Measurements from ENCODE around the gene ZC3H8.
A peak's percentile ranks its signal among the peaks of the same experiment; 100 is the strongest.
"Not testable (repeated sequence)": the region's sequence is repeated elsewhere in the genome, so short reads cannot be mapped to it uniquely, and the experiment has no call there.

Gene ZC3H8

DNA sequence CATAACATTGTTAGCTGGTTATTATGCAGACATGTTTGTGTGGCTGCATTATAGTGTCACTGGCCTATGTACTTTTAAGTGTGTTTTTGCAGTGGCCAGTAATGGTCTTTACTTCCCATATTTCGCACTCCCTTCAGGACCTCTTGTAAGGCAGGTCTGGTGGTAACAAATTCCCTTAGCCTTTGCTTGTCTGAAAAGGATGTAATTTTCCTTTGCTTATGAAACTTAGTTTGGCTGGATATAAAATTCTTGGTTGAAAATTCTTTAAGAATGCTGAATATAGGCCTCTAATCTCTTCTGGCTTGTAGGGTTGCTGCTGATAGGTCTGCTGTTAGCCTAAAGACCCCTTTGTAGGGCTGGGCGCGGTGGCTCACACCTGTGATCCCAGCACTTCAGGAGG is 34.7 kb downstream of the ZC3H8 start:
- H3K4me2 ChIP-seq (ENCODE audit: low read length) = no peak overlapping the region
- H3K79me1 ChIP-seq (ENCODE audit: low read length) = no peaks in the 10 kb centered on the region
- no peak overlapping the region for H3K9ac ChIP-seq (ENCODE audit: low read length)
- H3K18ac ChIP-seq (ENCODE audit: low read length) = no peak overlapping the region
- no peak overlapping the region for H3K23ac ChIP-seq (ENCODE audit: low read length)
- WGBS (ENCODE audit: extremely low coverage, insufficient coverage, low lambda C conversion rate) = no CpG with 5 or more reads among the region's 3 CpGs
- H3K4me1 ChIP-seq (ENCODE audit: control insufficient read depth, low read depth, low read length) = no peaks in the 10 kb centered on the region
- H3K4ac ChIP-seq (ENCODE audit: low read depth, low read length) = no peak overlapping the region
- no peak overlapping the region for H2AK5ac ChIP-seq (ENCODE audit: low read length)
- H4K5ac ChIP-seq (ENCODE audit: low read length) = no peak overlapping the region
- H3K27ac ChIP-seq (ENCODE audit: low read depth, low read length) = no peak overlapping the region
- no peak overlapping the region for H3K4me3 ChIP-seq (ENCODE audit: low read length)
- no peak overlapping the region for H2BK15ac ChIP-seq (replicated peaks; ENCODE audit: low read depth)
- no peak overlapping the region for H4K8ac ChIP-seq (ENCODE audit: low read depth, low read length)
- DNase-seq = no peak
- no peak overlapping the region for H3K56ac ChIP-seq (ENCODE audit: low read length)
- H2BK5ac ChIP-seq (ENCODE audit: low read length) = no peak overlapping the region
- no peak overlapping the region for H2BK120ac ChIP-seq (ENCODE audit: low read depth, low read length)
- H3K79me2 ChIP-seq (ENCODE audit: control insufficient read depth, insufficient read depth, low read length) = no peaks in the 10 kb centered on the region
- no peaks in the 10 kb centered on the region for H3K36me3 ChIP-seq (ENCODE audit: control insufficient read depth, insufficient read depth, low read length)
- no peaks in the 10 kb centered on the region for H3K27me3 ChIP-seq (ENCODE audit: insufficient read depth, low read length, poor library complexity)

DNA sequence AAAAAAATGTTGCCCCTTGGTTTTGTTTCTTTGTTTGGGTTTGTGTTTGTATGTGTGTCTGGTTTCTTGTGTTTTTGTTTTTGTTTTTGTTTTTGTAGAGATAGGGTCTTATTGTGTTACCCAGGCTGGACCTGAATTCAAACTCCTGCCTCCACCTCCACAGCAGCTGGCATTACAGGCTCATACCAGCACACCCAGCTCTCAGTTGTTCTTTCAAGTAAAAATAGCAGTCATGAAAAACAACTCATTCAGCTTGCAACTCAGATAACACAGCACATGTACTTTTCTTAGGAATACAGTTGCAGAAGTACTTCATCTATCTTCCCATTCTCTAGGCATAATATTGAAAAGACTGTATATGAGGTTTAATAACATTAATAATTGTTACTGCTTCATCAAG is 37.0 kb downstream of the ZC3H8 start:
- Histone ChIP-seq H3K27me3 (ENCODE audit: insufficient read depth, low read length, poor library complexity) (no peaks in the 10 kb centered on the region), H3K18ac (ENCODE audit: low read length) (no peak overlapping the region), H2AK5ac (ENCODE audit: low read length) (no peak overlapping the region), H3K79me1 (ENCODE audit: low read length) (no peaks in the 10 kb centered on the region), H2BK120ac (ENCODE audit: low read depth, low read length) (no peak overlapping the region), H3K9ac (ENCODE audit: low read length) (no peak overlapping the region), H4K5ac (ENCODE audit: low read length) (no peak overlapping the region), H3K4me2 (ENCODE audit: low read length) (no peak overlapping the region), H3K36me3 (ENCODE audit: control insufficient read depth, insufficient read depth, low read length) (no peaks in the 10 kb centered on the region), H3K56ac (ENCODE audit: low read length) (no peak overlapping the region), H3K23ac (ENCODE audit: low read length) (no peak overlapping the region), H3K27ac (ENCODE audit: low read depth, low read length) (no peak overlapping the region), H2BK5ac (ENCODE audit: low read length) (no peak overlapping the region), H3K4me3 (ENCODE audit: low read length) (no peak overlapping the region), H3K79me2 (ENCODE audit: control insufficient read depth, insufficient read depth, low read length) (no peaks in the 10 kb centered on the region), H3K4me1 (ENCODE audit: control insufficient read depth, low read depth, low read length) (no peaks in the 10 kb centered on the region), H4K8ac (ENCODE audit: low read depth, low read length) (no peak overlapping the region), H3K4ac (ENCODE audit: low read depth, low read length) (no peak overlapping the region), H2BK15ac (replicated peaks; ENCODE audit: low read depth) (no peak overlapping the region)
- DNase-seq = no peak

DNA sequence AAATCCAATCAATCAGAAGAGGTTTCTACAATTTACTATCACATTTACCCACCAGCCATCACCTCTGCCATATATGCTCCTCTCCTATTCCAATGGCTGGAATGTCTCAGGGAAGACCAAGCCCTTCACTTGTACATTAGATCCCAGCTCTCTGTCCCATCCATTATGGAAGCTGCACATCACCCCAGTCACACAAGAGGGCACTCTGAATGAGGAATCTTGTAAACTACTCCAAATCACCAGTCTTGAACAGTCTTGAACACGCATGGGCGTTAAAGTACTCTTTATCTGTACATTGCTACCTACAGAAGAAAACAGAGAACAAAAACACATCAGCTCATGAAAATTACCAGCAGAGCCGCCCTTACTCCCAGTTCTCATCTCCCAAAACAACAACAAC is 38.7 kb downstream of the ZC3H8 start:
- DNase-seq = peak; percentile 37
- Histone ChIP-seq H2BK5ac (ENCODE audit: low read length) (no peak overlapping the region), H2BK15ac (replicated peaks; ENCODE audit: low read depth) (no peak overlapping the region), H3K79me1 (ENCODE audit: low read length) (no peaks in the 10 kb centered on the region), H3K79me2 (ENCODE audit: control insufficient read depth, insufficient read depth, low read length) (no peaks in the 10 kb centered on the region), H4K5ac (ENCODE audit: low read length) (no peak overlapping the region), H2BK120ac (ENCODE audit: low read depth, low read length) (no peak overlapping the region), H3K23ac (ENCODE audit: low read length) (no peak overlapping the region), H4K8ac (ENCODE audit: low read depth, low read length) (no peak overlapping the region), H3K36me3 (ENCODE audit: control insufficient read depth, insufficient read depth, low read length) (no peaks in the 10 kb centered on the region), H3K27ac (ENCODE audit: low read depth, low read length) (no peak overlapping the region), H3K56ac (ENCODE audit: low read length) (no peak overlapping the region), H3K9ac (ENCODE audit: low read length) (no peak overlapping the region), H3K4me3 (ENCODE audit: low read length) (no peak overlapping the region), H3K4me2 (ENCODE audit: low read length) (no peak overlapping the region), H3K4me1 (ENCODE audit: control insufficient read depth, low read depth, low read length) (no peaks in the 10 kb centered on the region), H3K18ac (ENCODE audit: low read length) (no peak overlapping the region), H3K4ac (ENCODE audit: low read depth, low read length) (no peak overlapping the region), H2AK5ac (ENCODE audit: low read length) (no peak overlapping the region), H3K27me3 (ENCODE audit: insufficient read depth, low read length, poor library complexity) (no peaks in the 10 kb centered on the region)
- WGBS (ENCODE audit: extremely low coverage, insufficient coverage, low lambda C conversion rate) = no CpG with 5 or more reads among the region's 3 CpGs

DNA sequence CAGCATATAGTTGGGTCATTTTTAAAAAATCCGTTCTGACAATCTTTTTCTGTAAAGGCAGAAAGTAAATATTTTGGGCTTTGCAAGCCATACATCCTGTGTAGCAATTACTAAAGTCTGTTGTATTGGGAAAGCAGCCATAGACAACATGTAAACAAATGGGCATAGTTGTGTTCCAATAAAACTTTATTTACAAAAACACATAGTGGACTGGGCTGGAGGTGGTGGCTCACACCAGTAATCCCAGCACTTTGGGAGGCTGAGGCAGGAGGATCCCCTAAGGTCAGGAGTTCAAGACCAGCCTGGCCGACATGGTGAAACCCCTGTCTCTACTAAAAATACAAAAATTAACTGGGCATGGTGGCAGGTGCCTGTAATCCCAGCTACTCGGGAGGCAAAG is 46.9 kb downstream of the ZC3H8 start:
- not testable (repeated sequence) for H3K36me3 ChIP-seq (ENCODE audit: control insufficient read depth, insufficient read depth, low read length); DNase-seq; H3K79me1 ChIP-seq (ENCODE audit: low read length); H3K27me3 ChIP-seq (ENCODE audit: insufficient read depth, low read length, poor library complexity); H3K4me2 ChIP-seq (ENCODE audit: low read length); H3K4me3 ChIP-seq (ENCODE audit: low read length); H3K4me1 ChIP-seq (ENCODE audit: control insufficient read depth, low read depth, low read length); H3K27ac ChIP-seq (ENCODE audit: low read depth, low read length); H3K9ac ChIP-seq (ENCODE audit: low read length); H2BK120ac ChIP-seq (ENCODE audit: low read depth, low read length); H2BK5ac ChIP-seq (ENCODE audit: low read length); H3K79me2 ChIP-seq (ENCODE audit: control insufficient read depth, insufficient read depth, low read length); H3K23ac ChIP-seq (ENCODE audit: low read length); H2BK15ac ChIP-seq (replicated peaks; ENCODE audit: low read depth); H3K18ac ChIP-seq (ENCODE audit: low read length); H4K8ac ChIP-seq (ENCODE audit: low read depth, low read length); H2AK5ac ChIP-seq (ENCODE audit: low read length); H3K4ac ChIP-seq (ENCODE audit: low read depth, low read length); H4K5ac ChIP-seq (ENCODE audit: low read length); H3K56ac ChIP-seq (ENCODE audit: low read length)
- no CpG with 5 or more reads among the region's 3 CpGs for WGBS (ENCODE audit: extremely low coverage, insufficient coverage, low lambda C conversion rate)

DNA sequence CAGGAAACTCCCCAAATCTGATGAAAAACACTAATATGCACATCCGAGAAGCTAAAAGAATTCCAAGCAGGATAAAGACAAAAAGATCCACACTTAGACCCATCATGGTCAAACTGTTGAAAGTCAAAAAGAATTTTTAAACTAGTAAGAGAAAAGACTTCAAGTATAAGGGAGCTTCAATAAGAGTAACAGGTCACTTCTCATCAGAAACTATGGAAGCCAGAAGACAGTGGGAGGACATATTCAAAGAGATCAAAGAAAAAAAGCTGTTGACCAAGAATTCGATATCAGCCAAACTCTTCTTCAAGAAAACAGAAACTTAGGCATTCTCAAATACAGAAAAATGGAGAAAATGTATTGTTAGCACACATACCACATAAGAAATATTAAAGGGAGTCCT is 50.4 kb downstream of the ZC3H8 start:
- H3K4ac ChIP-seq (ENCODE audit: low read depth, low read length) = no peak overlapping the region
- H2BK5ac ChIP-seq (ENCODE audit: low read length) = no peak overlapping the region
- H3K23ac ChIP-seq (ENCODE audit: low read length) = no peak overlapping the region
- H3K79me1 ChIP-seq (ENCODE audit: low read length) = no peaks in the 10 kb centered on the region
- H3K27ac ChIP-seq (ENCODE audit: low read depth, low read length) = no peak overlapping the region
- no peak overlapping the region for H4K5ac ChIP-seq (ENCODE audit: low read length)
- DNase-seq = peak; percentile 52
- no peak overlapping the region for H4K8ac ChIP-seq (ENCODE audit: low read depth, low read length)
- H2BK15ac ChIP-seq (replicated peaks; ENCODE audit: low read depth) = no peak overlapping the region
- no peaks in the 10 kb centered on the region for H3K4me1 ChIP-seq (ENCODE audit: control insufficient read depth, low read depth, low read length)
- H3K4me2 ChIP-seq (ENCODE audit: low read length) = no peak overlapping the region
- WGBS (ENCODE audit: extremely low coverage, insufficient coverage, low lambda C conversion rate) = no CpG with 5 or more reads among the region's 2 CpGs
- H2AK5ac ChIP-seq (ENCODE audit: low read length) = no peak overlapping the region
- no peaks in the 10 kb centered on the region for H3K79me2 ChIP-seq (ENCODE audit: control insufficient read depth, insufficient read depth, low read length)
- H3K27me3 ChIP-seq (ENCODE audit: insufficient read depth, low read length, poor library complexity) = no peaks in the 10 kb centered on the region
- H3K36me3 ChIP-seq (ENCODE audit: control insufficient read depth, insufficient read depth, low read length) = no peaks in the 10 kb centered on the region
- H3K18ac ChIP-seq (ENCODE audit: low read length) = no peak overlapping the region
- no peak overlapping the region for H3K4me3 ChIP-seq (ENCODE audit: low read length)
- no peak overlapping the region for H3K56ac ChIP-seq (ENCODE audit: low read length)
- H3K9ac ChIP-seq (ENCODE audit: low read length) = no peak overlapping the region
- H2BK120ac ChIP-seq (ENCODE audit: low read depth, low read length) = no peak overlapping the region

DNA sequence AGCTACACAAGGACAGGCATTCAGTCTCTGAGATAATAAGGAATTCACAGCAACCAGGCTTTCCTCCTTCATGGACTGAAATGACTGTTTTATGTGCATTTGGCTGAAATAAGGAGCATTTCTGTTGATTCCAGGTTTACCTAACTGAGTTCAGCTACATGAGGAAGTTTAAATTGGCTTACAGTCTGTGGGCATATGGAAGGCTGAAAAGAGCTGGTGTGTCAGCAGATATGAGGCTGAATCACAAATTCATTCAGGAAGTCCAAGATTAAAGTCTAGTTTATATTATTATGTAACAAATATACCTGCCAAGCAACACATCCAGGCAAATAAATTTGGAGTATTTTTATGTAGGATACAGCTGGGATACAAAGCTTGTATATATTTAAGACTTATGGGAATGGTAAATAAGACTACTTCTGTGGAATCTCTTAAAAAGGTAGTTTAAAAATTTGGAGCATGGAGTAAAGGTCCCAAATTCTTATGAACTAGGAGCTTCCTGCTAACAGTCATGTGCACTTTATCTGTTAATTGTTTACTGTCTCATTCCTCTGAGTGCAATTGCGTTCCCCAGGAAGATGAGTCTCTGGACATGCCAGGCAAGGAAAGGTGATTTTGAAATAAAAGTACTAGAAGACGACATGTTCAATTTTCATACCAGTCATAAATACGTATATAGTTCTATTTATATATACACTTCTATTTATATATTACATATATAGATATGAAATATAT is 53.0 kb downstream of the ZC3H8 start:
- no peaks in the 10 kb centered on the region for H3K79me2 ChIP-seq (ENCODE audit: control insufficient read depth, insufficient read depth, low read length)
- no peaks in the 10 kb centered on the region for H3K36me3 ChIP-seq (ENCODE audit: control insufficient read depth, insufficient read depth, low read length)
- no peak overlapping the region for H3K4me2 ChIP-seq (ENCODE audit: low read length)
- H3K18ac ChIP-seq (ENCODE audit: low read length) = no peak overlapping the region
- no peaks in the 10 kb centered on the region for H3K4me1 ChIP-seq (ENCODE audit: control insufficient read depth, low read depth, low read length)
- H4K8ac ChIP-seq (ENCODE audit: low read depth, low read length) = no peak overlapping the region
- H3K79me1 ChIP-seq (ENCODE audit: low read length) = no peaks in the 10 kb centered on the region
- no peak overlapping the region for H2BK120ac ChIP-seq (ENCODE audit: low read depth, low read length)
- H3K27ac ChIP-seq (ENCODE audit: low read depth, low read length) = no peak overlapping the region
- H2BK5ac ChIP-seq (ENCODE audit: low read length) = no peak overlapping the region
- H2BK15ac ChIP-seq (replicated peaks; ENCODE audit: low read depth) = no peak overlapping the region
- H3K56ac ChIP-seq (ENCODE audit: low read length) = no peak overlapping the region
- H3K9ac ChIP-seq (ENCODE audit: low read length) = no peak overlapping the region
- no peaks in the 10 kb centered on the region for H3K27me3 ChIP-seq (ENCODE audit: insufficient read depth, low read length, poor library complexity)
- no peak overlapping the region for H3K4me3 ChIP-seq (ENCODE audit: low read length)
- no peak for DNase-seq
- H3K23ac ChIP-seq (ENCODE audit: low read length) = no peak overlapping the region
- no peak overlapping the region for H2AK5ac ChIP-seq (ENCODE audit: low read length)
- no peak overlapping the region for H4K5ac ChIP-seq (ENCODE audit: low read length)
- WGBS (ENCODE audit: extremely low coverage, insufficient coverage, low lambda C conversion rate) = 100% methylated on average over 1 of the region's 3 CpGs
- no peak overlapping the region for H3K4ac ChIP-seq (ENCODE audit: low read depth, low read length)
